Liver (tissue), 9 donors: ENCODE results near the gene NEK1. TPM values are rescaled to one million over a fixed set of nuclear protein-coding genes. Genes with fewer than 3 reads are reported as not detected.

Experiments
- DNase-seq: peaks from one replicate; pipeline ENCODE4 v3.0.0-alpha.2; 2017; ENCODE audit warnings: low spot score
- H3K27ac ChIP-seq, 2 donors: one replicate each; pipeline ENCODE4 v1.7.0; 2013; ENCODE audit warnings: inconsistent platforms in 2 of 2, low read length in 2 of 2, control low read depth in 1 of 2, low read depth in 1 of 2, mild to moderate bottlenecking in 1 of 2
- H3K27me3 ChIP-seq, 4 donors: one replicate each; pipeline versions ENCODE4 v1.6.1 to v1.7.0; 2013; ENCODE audit warnings: low read length in 3 of 4, inconsistent platforms in 1 of 4, mild to moderate bottlenecking in 1 of 4, moderate library complexity in 1 of 4; ENCODE audit not compliant: control insufficient read depth in 4 of 4, insufficient read depth in 4 of 4
- H3K36me3 ChIP-seq, 4 donors: one replicate each; pipeline versions ENCODE4 v1.6.1 to v1.7.0; 2013; ENCODE audit warnings: low read length in 3 of 4, mild to moderate bottlenecking in 3 of 4, low read depth in 1 of 4, moderate library complexity in 1 of 4; ENCODE audit not compliant: control insufficient read depth in 4 of 4, insufficient read depth in 3 of 4
- H3K4me1 ChIP-seq, 4 donors: one replicate each; pipeline versions ENCODE4 v1.6.1 to v1.7.0; 2013; ENCODE audit warnings: low read length in 3 of 4, mild to moderate bottlenecking in 3 of 4, moderate library complexity in 1 of 4; ENCODE audit not compliant: control insufficient read depth in 4 of 4, insufficient read depth in 4 of 4
- H3K4me3 ChIP-seq, 3 donors: one replicate each; pipeline versions ENCODE4 v1.6.1 to v1.7.0; 2013; ENCODE audit warnings: low read length in 3 of 3, control low read depth in 1 of 3, low read depth in 1 of 3, mild to moderate bottlenecking in 1 of 3
- H3K9ac ChIP-seq, 2 donors: one replicate each; pipeline ENCODE4 v1.7.0; 2013; ENCODE audit warnings: low read length in 2 of 2, mild to moderate bottlenecking in 2 of 2, moderate library complexity in 2 of 2, control low read depth in 1 of 2, low read depth in 1 of 2
- H3K9me3 ChIP-seq, 4 donors: one replicate each; pipeline versions ENCODE4 v1.6.1 to v1.7.0; 2013; ENCODE audit warnings: low read length in 3 of 4; ENCODE audit not compliant: control insufficient read depth in 4 of 4
- ATF3 ChIP-seq: IDR thresholded peaks from 2 replicates; pipeline ENCODE4 v1.6.1; 2016; ENCODE audit warnings: antibody characterized with exemption
- CTCF ChIP-seq: fragments of 150-350 bp; IDR thresholded peaks from 2 replicates; pipeline ENCODE4 v1.5.1; 2017; ENCODE audit warnings: improper control_type of control experiment, low read depth, low read length; ENCODE audit not compliant: missing input control
- EGR1 ChIP-seq, 2 donors: IDR thresholded peaks; 2 replicates each; pipeline ENCODE4 v1.6.1; 2016 to 2018; ENCODE audit warnings: antibody characterized with exemption in 2 of 2, low read depth in 2 of 2
- FOXA1 ChIP-seq: IDR thresholded peaks from 2 replicates; pipeline ENCODE4 v1.6.1; 2016; ENCODE audit warnings: antibody characterized with exemption
- FOXA2 ChIP-seq: IDR thresholded peaks from 2 replicates; pipeline ENCODE4 v1.6.1; 2016; ENCODE audit warnings: antibody characterized with exemption
- GABPA ChIP-seq, 2 donors: IDR thresholded peaks in 1 of 2; conservative IDR thresholded peaks in 1 of 2; 2 replicates each; pipeline ENCODE4 v1.6.1; 2016; ENCODE audit warnings: antibody characterized with exemption in 2 of 2, mild to moderate bottlenecking in 1 of 2, moderate library complexity in 1 of 2
- HNF4A ChIP-seq, 2 donors: conservative IDR thresholded peaks; 2 replicates each; pipeline ENCODE4 v1.6.1; 2016; ENCODE audit warnings: antibody characterized with exemption in 2 of 2, mild to moderate bottlenecking in 2 of 2
- HNF4G ChIP-seq: IDR thresholded peaks from 2 replicates; pipeline ENCODE4 v1.6.1; 2016; ENCODE audit warnings: antibody characterized with exemption
- JUND ChIP-seq, 2 donors: IDR thresholded peaks; 2 replicates each; pipeline ENCODE4 v1.6.1; 2016; ENCODE audit warnings: antibody characterized with exemption in 2 of 2
- MAX ChIP-seq: IDR thresholded peaks from 2 replicates; pipeline ENCODE4 v1.6.1; 2016; ENCODE audit warnings: antibody characterized with exemption
- NR2F2 ChIP-seq: IDR thresholded peaks from 2 replicates; pipeline ENCODE4 v1.6.1; 2016; ENCODE audit warnings: antibody characterized with exemption
- RAD21 ChIP-seq, 2 donors: IDR thresholded peaks; 2 replicates each; pipeline ENCODE4 v1.6.1; 2016; ENCODE audit warnings: antibody characterized with exemption in 2 of 2, mild to moderate bottlenecking in 2 of 2
- REST ChIP-seq: IDR thresholded peaks from 2 replicates; pipeline ENCODE4 v1.6.1; 2016; ENCODE audit warnings: antibody characterized with exemption, mild to moderate bottlenecking
- RXRA ChIP-seq, 2 donors: IDR thresholded peaks; 2 replicates each; pipeline ENCODE4 v1.6.1; 2017 to 2018; ENCODE audit warnings: antibody characterized with exemption in 2 of 2, mild to moderate bottlenecking in 1 of 2
- TAF1 ChIP-seq: conservative IDR thresholded peaks from 2 replicates; pipeline ENCODE4 v1.6.1; 2016; ENCODE audit warnings: antibody characterized with exemption, mild to moderate bottlenecking
- ZBTB33 ChIP-seq: IDR thresholded peaks from 2 replicates; pipeline ENCODE4 v1.6.1; 2016; ENCODE audit warnings: antibody characterized with exemption
- WGBS: extraction: QIAGEN DNeasy Blood & Tissue Kit; methylation state at CpG from one replicate; pipeline ENCODE4 v1.1.7; 2013; 5-methylcytosine and 5-hydroxymethylcytosine counted together
- polyA plus RNA-seq, 2 donors: library from polyadenylated mRNA; stranded (reverse) in 1 of 2; unstranded in 1 of 2; fragments of 200-250 nt in 1 of 2; fragments of >200 nt in 1 of 2; fragmentation: Nextera tagmentation in 1 of 2; extraction: Ambion mirVana in 1 of 2; gene quantifications; one replicate each; pipeline versions ENCODE4 v1.2.1 to v1.2.3, GENCODE V29; 2013 to 2015
- total RNA-seq, 2 donors: library from RNA; depleted of rRNA; stranded (reverse); fragments of >200 nt; gene quantifications; one replicate each; pipeline ENCODE4 v1.2.3, GENCODE V29; 2014
- donor health status: healthy.
- donor health status: healthy.
- donor health status: healthy.
- donor health status: healthy.
- donor health status: healthy.

NEK1 gene
- total and polyA plus RNA-seq, 4 donors: 1.8 to 10.2 (median 5.3) TPM

- no peak overlapping the region for H3K27ac ChIP-seq
- no peak for DNase-seq
- no peak for TF ChIP-seq ZBTB33
- no peak for TF ChIP-seq REST
- no peak for TF ChIP-seq NR2F2
- no peak for TF ChIP-seq JUND (IDR thresholded peaks at IDR 0.05)
- no peak for TF ChIP-seq RXRA (IDR thresholded peaks at IDR 0.05)
- TF ChIP-seq FOXA2: no peak
- TF ChIP-seq MAX: no peak
- TF ChIP-seq EGR1 (IDR thresholded peaks at IDR 0.05; ENCODE audit: low read depth in 2 of 2): no peak
- no peak for TF ChIP-seq CTCF
- no peak for TF ChIP-seq GABPA (IDR thresholded peaks at IDR 0.05 in 1 of 2, conservative IDR thresholded peaks at IDR 0.05 in 1 of 2)
- TF ChIP-seq HNF4G: no peak
- no peak for TF ChIP-seq TAF1
- H3K4me1 ChIP-seq: peaks cover 0 to 18% (median 9%) of the 10 kb centered on the region in 4 donors
- no peaks in the 10 kb centered on the region for H3K36me3 ChIP-seq
- H3K9ac ChIP-seq: no peak overlapping the region
- H3K9me3 ChIP-seq: no peaks in the 10 kb centered on the region
- 45% methylated on average over 1 of the region's 1 CpG for WGBS
- no peaks in the 10 kb centered on the region for H3K27me3 ChIP-seq
- H3K4me3 ChIP-seq: no peak overlapping the region
Measured at GRCh38 chr4:169645627-169646026, 33.2 kb upstream of the NEK1 start.

GRCh38 chr4:169644802-169645201, 32.4 kb upstream of the NEK1 start:
- Histone ChIP-seq H3K9me3 (no peaks in the 10 kb centered on the region), H3K4me3 (no peak overlapping the region), H3K4me1 (peaks cover 0 to 12% (median 7%) of the 10 kb centered on the region in 4 donors), H3K27me3 (no peaks in the 10 kb centered on the region), H3K27ac (no peak overlapping the region), H3K9ac (no peak overlapping the region), H3K36me3 (peaks cover 0 to 2% (median 0%) of the 10 kb centered on the region in 4 donors)
- TF ChIP-seq FOXA1 (no peak), CTCF (no peak), TAF1 (no peak), HNF4G (no peak), RXRA (IDR thresholded peaks at IDR 0.05) (no peak), NR2F2 (no peak), GABPA (IDR thresholded peaks at IDR 0.05 in 1 of 2, conservative IDR thresholded peaks at IDR 0.05 in 1 of 2) (no peak), REST (no peak), ATF3 (no peak), RAD21 (IDR thresholded peaks at IDR 0.05) (no peak), HNF4A (conservative IDR thresholded peaks at IDR 0.05) (no peak), FOXA2 (no peak)
- WGBS: 92% methylated on average over 7 of the region's 7 CpGs
- DNase-seq: no peak
